HepG2 (cell line): ENCODE results near the gene ARL16. TPM values are rescaled to one million over a fixed set of nuclear protein-coding genes. Genes with fewer than 3 reads are reported as not detected.
A peak's percentile ranks its signal among the peaks of the same experiment; 100 is the strongest.

Experiments
- HDAC1 ChIP-seq: sonication (generic); formaldehyde crosslinking; IDR thresholded peaks from 2 replicates; pipeline ENCODE4 v1.5.1; 2020; ENCODE audit warnings: mild to moderate bottlenecking, missing genetic modification reagents
- HINFP ChIP-seq: sonication (generic); formaldehyde crosslinking; IDR thresholded peaks from 2 replicates; pipeline ENCODE4 v1.4.0; 2020; ENCODE audit warnings: low read depth, mild to moderate bottlenecking, missing genetic modification reagents
- IKZF4 ChIP-seq: sonication (generic); formaldehyde crosslinking; IDR thresholded peaks from 2 replicates; pipeline ENCODE4 v1.5.1; 2020; ENCODE audit warnings: borderline replicate concordance, mild to moderate bottlenecking, low read depth, missing genetic modification reagents; ENCODE audit errors: not compliant biosample characterization
- NAIF1 ChIP-seq: sonication (generic); formaldehyde crosslinking; IDR thresholded peaks from 2 replicates; pipeline ENCODE4 v1.5.0; 2020; ENCODE audit warnings: mild to moderate bottlenecking, missing genetic modification reagents, borderline replicate concordance
- NFYB ChIP-seq: sonication (generic); formaldehyde crosslinking; IDR thresholded peaks from 2 replicates; pipeline ENCODE4 v1.4.0; 2020; ENCODE audit warnings: missing genetic modification reagents
- NKX3-1 ChIP-seq: sonication (generic); formaldehyde crosslinking; IDR thresholded peaks from 2 replicates; pipeline ENCODE4 v1.5.0; 2020; ENCODE audit warnings: missing genetic modification reagents
- PHB2 ChIP-seq: fragments of 450-650 bp; IDR thresholded peaks from 2 replicates; pipeline ENCODE4 v1.6.1; 2018; ENCODE audit not compliant: partially characterized antibody
- RAD51 ChIP-seq: fragments of 450-650 bp; IDR thresholded peaks from 2 replicates; pipeline ENCODE4 v1.6.1; 2016; ENCODE audit warnings: borderline replicate concordance
- TBX3 ChIP-seq: fragments of 450-650 bp; IDR thresholded peaks from 2 replicates; pipeline ENCODE4 v1.6.1; 2017; ENCODE audit warnings: antibody characterized with exemption, mild to moderate bottlenecking, inconsistent platforms, borderline replicate concordance
- YY1 ChIP-seq: IDR thresholded peaks from 2 replicates; pipeline ENCODE4 v1.6.1; 2011; ENCODE audit warnings: low read length, low read depth, moderate library complexity, mild to moderate bottlenecking; ENCODE audit not compliant: insufficient read depth, insufficient replicate concordance
- ZNF101 ChIP-seq: sonication (generic); formaldehyde crosslinking; IDR thresholded peaks from 2 replicates; pipeline ENCODE4 v1.4.0; 2020; ENCODE audit warnings: mild to moderate bottlenecking, low read depth, missing genetic modification reagents, borderline replicate concordance
- ZNF20 ChIP-seq: sonication (generic); formaldehyde crosslinking; IDR thresholded peaks from 2 replicates; pipeline ENCODE4 v1.4.0; 2020; ENCODE audit warnings: mild to moderate bottlenecking, moderate library complexity, missing genetic modification reagents
- ZNF329 ChIP-seq: sonication (generic); formaldehyde crosslinking; IDR thresholded peaks from 2 replicates; pipeline ENCODE4 v1.9.0; 2021; ENCODE audit warnings: low read depth, mild to moderate bottlenecking, missing genetic modification reagents
- ZNF430 ChIP-seq: sonication (generic); formaldehyde crosslinking; IDR thresholded peaks from 2 replicates; pipeline ENCODE4 v1.9.0; 2021; ENCODE audit warnings: mild to moderate bottlenecking, missing genetic modification reagents
- ZNF713 ChIP-seq: sonication (generic); formaldehyde crosslinking; IDR thresholded peaks from 2 replicates; pipeline ENCODE4 v1.4.0; 2020; ENCODE audit warnings: mild to moderate bottlenecking, missing genetic modification reagents
- ZNF780A ChIP-seq: sonication (generic); formaldehyde crosslinking; IDR thresholded peaks from 2 replicates; pipeline ENCODE4 v1.8.0; 2022; ENCODE audit warnings: mild to moderate bottlenecking, missing genetic modification reagents, moderate library complexity
- ZNF800 ChIP-seq: sonication (generic); formaldehyde crosslinking; IDR thresholded peaks from 2 replicates; pipeline ENCODE4 v1.4.0; 2020; ENCODE audit warnings: missing genetic modification reagents
- polyA plus RNA-seq, 8 experiments: library from polyadenylated mRNA; depleted of rRNA in 3 of 8; stranded (reverse) in 7 of 8; unstranded in 1 of 8; fragments of >200 nt; fragmentation: Illumina TruSeq in 4 of 8; extraction: Trizol in 4 of 8; gene quantifications; 2 replicates each; pipeline versions ENCODE4 v1.2.1 to v1.2.3, GENCODE V29; 2011 to 2016; ENCODE audit warnings: low read depth in 4 of 8, missing spikeins in 1 of 8, mixed read lengths in 1 of 8; ENCODE audit not compliant: insufficient read depth in 1 of 8
- total RNA-seq, 5 experiments: library from RNA; depleted of rRNA; stranded (reverse); fragments of >200 nt; fragmentation: Illumina TruSeq; extraction: Trizol; gene quantifications; 2 replicates each; pipeline ENCODE4 v1.2.3, GENCODE V29; 2016; ENCODE audit warnings: low read depth in 1 of 5
- TF ChIP-seq, protein P1 (sequence below), 2 experiments: sonication (generic) in 1 of 2; formaldehyde crosslinking in 1 of 2; IDR thresholded peaks; 2 replicates each; pipeline versions ENCODE4 v1.4.0 to v1.6.1; 2018 to 2020; ENCODE audit warnings: missing genetic modification reagents in 2 of 2, borderline replicate concordance in 1 of 2, low read depth in 1 of 2, mild to moderate bottlenecking in 1 of 2, missing biosample characterization in 1 of 2
- TF ChIP-seq, protein P2 (sequence below): sonication (generic); formaldehyde crosslinking; conservative IDR thresholded peaks from 2 replicates; pipeline ENCODE4 v1.8.1; 2023; ENCODE audit warnings: missing genetic modification reagents
- TF ChIP-seq, protein P3 (sequence below): sonication (generic); formaldehyde crosslinking; IDR thresholded peaks from 2 replicates; pipeline ENCODE4 v1.5.0; 2020; ENCODE audit warnings: mild to moderate bottlenecking, missing genetic modification reagents, moderate library complexity

ARL16 gene
- total and polyA plus RNA-seq, 2 of the 13 experiments (the other 11 are each of a cell fraction or from before 2014, with no cell fraction given), result 20.8 to 30.8 TPM

DNA sequence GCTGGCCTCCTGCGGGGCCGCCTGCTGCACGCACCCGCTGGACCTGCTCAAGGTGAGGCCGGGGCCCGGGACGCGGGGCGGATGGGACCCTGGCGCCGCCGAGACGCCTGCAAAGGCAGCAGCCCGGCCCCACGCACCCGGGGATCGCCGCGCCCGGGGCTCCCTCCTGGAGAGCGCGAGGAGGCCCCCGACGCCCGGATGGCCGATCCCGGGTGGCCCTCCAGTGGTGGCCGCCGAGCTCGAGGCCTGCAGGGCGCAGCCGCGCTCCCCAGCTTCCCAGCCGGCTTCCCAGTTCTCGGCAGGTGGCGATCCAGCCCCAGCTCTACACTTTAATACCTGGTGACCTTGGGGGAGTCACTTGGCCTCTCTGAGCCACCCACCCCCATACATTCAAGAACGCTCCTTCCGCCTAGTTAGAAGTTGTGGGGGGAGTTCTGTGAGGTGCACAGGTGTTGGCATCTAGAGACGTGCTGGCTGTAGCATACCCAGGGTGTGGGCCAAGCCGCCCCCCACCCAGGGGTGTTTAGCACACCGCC, 28.9 kb upstream of the ARL16 start (continued):
- TF ChIP-seq, protein P1, sequence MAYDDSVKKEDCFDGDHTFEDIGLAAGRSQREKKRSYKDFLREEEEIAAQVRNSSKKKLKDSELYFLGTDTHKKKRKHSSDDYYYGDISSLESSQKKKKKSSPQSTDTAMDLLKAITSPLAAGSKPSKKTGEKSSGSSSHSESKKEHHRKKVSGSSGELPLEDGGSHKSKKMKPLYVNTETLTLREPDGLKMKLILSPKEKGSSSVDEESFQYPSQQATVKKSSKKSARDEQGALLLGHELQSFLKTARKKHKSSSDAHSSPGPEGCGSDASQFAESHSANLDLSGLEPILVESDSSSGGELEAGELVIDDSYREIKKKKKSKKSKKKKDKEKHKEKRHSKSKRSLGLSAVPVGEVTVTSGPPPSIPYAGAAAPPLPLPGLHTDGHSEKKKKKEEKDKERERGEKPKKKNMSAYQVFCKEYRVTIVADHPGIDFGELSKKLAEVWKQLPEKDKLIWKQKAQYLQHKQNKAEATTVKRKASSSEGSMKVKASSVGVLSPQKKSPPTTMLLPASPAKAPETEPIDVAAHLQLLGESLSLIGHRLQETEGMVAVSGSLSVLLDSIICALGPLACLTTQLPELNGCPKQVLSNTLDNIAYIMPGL (CRISPR knock-in tag; IDR thresholded peaks at IDR 0.05; ENCODE audit: borderline replicate concordance in 1 of 2, low read depth in 1 of 2), result peak in 1 of 2 experiments; percentile 59; a peak in 2 of 4 replicates
- TF ChIP-seq ZNF800 (CRISPR knock-in tag) (no peak), PHB2 (no peak), TBX3 (no peak), ZNF20 (CRISPR knock-in tag) (no peak), ZNF780A (CRISPR knock-in tag) (no peak), ZNF430 (no peak), HINFP (CRISPR knock-in tag) (peak; percentile 31; the same call in 1 of the 2 replicates), ZNF329 (CRISPR knock-in tag) (0 out of 2 replicates have a peak, but pooled peaks have one; percentile 54), RAD51 (no peak), NKX3-1 (no peak; the same call in 1 of the 2 replicates), ZNF713 (0 out of 2 replicates have a peak, but pooled peaks have one; percentile 25), ZNF101 (CRISPR knock-in tag) (no peak), NFYB (CRISPR knock-in tag) (no peak), NAIF1 (CRISPR knock-in tag) (no peak), IKZF4 (CRISPR knock-in tag) (no peak), YY1 (no peak), HDAC1 (CRISPR knock-in tag) (no peak)
- TF ChIP-seq, protein P2, sequence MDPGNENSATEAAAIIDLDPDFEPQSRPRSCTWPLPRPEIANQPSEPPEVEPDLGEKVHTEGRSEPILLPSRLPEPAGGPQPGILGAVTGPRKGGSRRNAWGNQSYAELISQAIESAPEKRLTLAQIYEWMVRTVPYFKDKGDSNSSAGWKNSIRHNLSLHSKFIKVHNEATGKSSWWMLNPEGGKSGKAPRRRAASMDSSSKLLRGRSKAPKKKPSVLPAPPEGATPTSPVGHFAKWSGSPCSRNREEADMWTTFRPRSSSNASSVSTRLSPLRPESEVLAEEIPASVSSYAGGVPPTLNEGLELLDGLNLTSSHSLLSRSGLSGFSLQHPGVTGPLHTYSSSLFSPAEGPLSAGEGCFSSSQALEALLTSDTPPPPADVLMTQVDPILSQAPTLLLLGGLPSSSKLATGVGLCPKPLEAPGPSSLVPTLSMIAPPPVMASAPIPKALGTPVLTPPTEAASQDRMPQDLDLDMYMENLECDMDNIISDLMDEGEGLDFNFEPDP (CRISPR knock-in tag), result no peak
- TF ChIP-seq, protein P3, sequence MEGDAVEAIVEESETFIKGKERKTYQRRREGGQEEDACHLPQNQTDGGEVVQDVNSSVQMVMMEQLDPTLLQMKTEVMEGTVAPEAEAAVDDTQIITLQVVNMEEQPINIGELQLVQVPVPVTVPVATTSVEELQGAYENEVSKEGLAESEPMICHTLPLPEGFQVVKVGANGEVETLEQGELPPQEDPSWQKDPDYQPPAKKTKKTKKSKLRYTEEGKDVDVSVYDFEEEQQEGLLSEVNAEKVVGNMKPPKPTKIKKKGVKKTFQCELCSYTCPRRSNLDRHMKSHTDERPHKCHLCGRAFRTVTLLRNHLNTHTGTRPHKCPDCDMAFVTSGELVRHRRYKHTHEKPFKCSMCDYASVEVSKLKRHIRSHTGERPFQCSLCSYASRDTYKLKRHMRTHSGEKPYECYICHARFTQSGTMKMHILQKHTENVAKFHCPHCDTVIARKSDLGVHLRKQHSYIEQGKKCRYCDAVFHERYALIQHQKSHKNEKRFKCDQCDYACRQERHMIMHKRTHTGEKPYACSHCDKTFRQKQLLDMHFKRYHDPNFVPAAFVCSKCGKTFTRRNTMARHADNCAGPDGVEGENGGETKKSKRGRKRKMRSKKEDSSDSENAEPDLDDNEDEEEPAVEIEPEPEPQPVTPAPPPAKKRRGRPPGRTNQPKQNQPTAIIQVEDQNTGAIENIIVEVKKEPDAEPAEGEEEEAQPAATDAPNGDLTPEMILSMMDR (CRISPR knock-in tag), result peak; percentile 63
